H1 (cell line): ENCODE measurements around the gene IFNGR1. TPM values are rescaled to one million over a fixed set of nuclear protein-coding genes. Genes with fewer than 3 reads are reported as not detected.

ENCODE experiments used
- EZH2 ChIP-seq: fragments of 200-600 bp; sonication (generic); IDR thresholded peaks from 2 replicates; pipeline ENCODE4 v1.7.1; 2012; ENCODE audit warnings: low read depth, mild to moderate bottlenecking, moderate library complexity, low read length, inconsistent platforms; ENCODE audit not compliant: severe bottlenecking
- HDAC6 ChIP-seq: IDR thresholded peaks from one replicate; pipeline ENCODE4 v1.7.1; 2012; ENCODE audit warnings: low read depth, mild to moderate bottlenecking, inconsistent platforms, low read length, moderate library complexity
- KDM5A ChIP-seq: fragments of 200-600 bp; IDR thresholded peaks from 2 replicates; pipeline ENCODE4 v1.7.1; 2012; ENCODE audit warnings: mild to moderate bottlenecking, low read length, inconsistent platforms, mixed read lengths
- SP2 ChIP-seq: IDR thresholded peaks from 2 replicates; pipeline ENCODE4 v1.6.1; 2012; ENCODE audit warnings: mild to moderate bottlenecking, low read length, inconsistent platforms
- polyA plus RNA-seq, 7 experiments: library from polyadenylated mRNA; depleted of rRNA in 3 of 7; stranded (reverse) in 5 of 7; unstranded in 2 of 7; fragments of >200 nt in 5 of 7; fragments of 200-250 nt in 2 of 7; gene quantifications; 1 replicate in 5 of 7; 2 replicates in 1 of 7; 4 replicates in 1 of 7; pipeline versions ENCODE4 v1.2.1 to v1.2.3, GENCODE V29; 2011 to 2013; ENCODE audit warnings: missing spikeins in 2 of 7, mixed read lengths in 2 of 7
- total RNA-seq: library from RNA; stranded (reverse); fragmentation: NEBNext Ultra II Directional; extraction: Animal tissue kit (Norgen Biotek cat#: 25700); gene quantifications from 2 replicates; pipeline ENCODE4 v1.2.1, GENCODE V29; 2021

Gene IFNGR1
- total and polyA plus RNA-seq, 2 of the 8 experiments (the other 6 are each of a cell fraction or from before 2014, with no cell fraction given), result 9.7 to 20.9 TPM

DNA sequence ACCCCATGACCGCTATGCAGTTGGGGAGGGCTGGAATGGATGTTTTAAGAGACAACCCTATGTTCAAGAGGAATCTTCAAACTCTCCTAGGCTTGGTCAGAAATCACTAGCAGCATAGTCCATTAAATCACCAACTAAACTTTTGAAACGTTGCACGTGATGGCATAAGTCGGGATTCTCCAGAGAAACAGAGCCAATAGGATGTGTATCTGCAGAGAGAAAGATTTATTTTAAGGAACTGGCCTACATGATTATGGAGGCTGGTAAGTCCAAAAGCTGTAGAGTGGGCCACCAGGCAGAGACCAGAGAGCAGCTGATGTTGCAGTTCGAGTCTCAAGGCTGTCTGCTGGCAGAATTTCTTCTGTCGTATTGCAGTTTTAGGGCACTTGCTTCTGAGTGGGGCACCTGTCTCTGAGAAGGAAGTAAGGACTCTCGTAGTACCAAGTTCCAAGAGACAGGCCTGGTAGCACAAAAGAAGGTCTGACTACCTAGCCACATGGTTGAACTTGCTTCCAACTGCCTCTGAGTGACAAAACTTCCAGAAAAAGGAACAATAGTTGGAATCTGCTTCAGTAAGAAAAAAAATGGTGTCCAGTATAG, 11.9 kb upstream of the IFNGR1 start (continued):
- TF ChIP-seq KDM5A (no peak), EZH2 (no peak), SP2 (no peak), HDAC6 (no peak)
- TF ChIP-seq, all 59 proteins: peak for 0
